Measurements from ENCODE around the gene AMBRA1. TPM values are rescaled to one million over a fixed set of nuclear protein-coding genes. Genes with fewer than 3 reads are reported as not detected.

Gene AMBRA1
- polyA plus RNA-seq, 1 experiment: 12.8 TPM

GRCh38 chr11:46625406-46625805, 31.6 kb upstream of the AMBRA1 start:
- TF ChIP-seq CTCF (IDR thresholded peaks at IDR 0.05; ENCODE audit: insufficient read depth, low read depth, low read length): no peak
- Histone ChIP-seq H3K4me3 (ENCODE audit: low read depth, low read length) (no peak overlapping the region), H3K27me3 (ENCODE audit: control insufficient read depth, insufficient read depth, low read length) (no peaks in the 10 kb centered on the region), H3K36me3 (ENCODE audit: control insufficient read depth, insufficient read depth, low read length) (peaks cover 5% of the 10 kb centered on the region)
- DNase-seq (ENCODE audit: low read depth): no peak
- ChIA-PET CTCF (interaction anchor here (0.7 to 1.4 kb wide), 3 partner anchors 12 to 86 kb away, joined by 3 to 5 read pairs (median 4); no protein-coding TSS in a partner anchor), POLR2A (no interaction called here)

GRCh38 chr11:46618837-46619236, 25.0 kb upstream of the AMBRA1 start:
- POLR2A ChIA-PET: no interaction called here
- Histone ChIP-seq H3K36me3 (ENCODE audit: control insufficient read depth, insufficient read depth, low read length) (no peaks in the 10 kb centered on the region; the same call in 1 of the 2 replicates), H3K4me3 (ENCODE audit: low read depth, low read length) (no peak overlapping the region; the same call in 1 of the 2 replicates), H3K27me3 (ENCODE audit: control insufficient read depth, insufficient read depth, low read length) (no peaks in the 10 kb centered on the region)
- no peak for TF ChIP-seq CTCF (IDR thresholded peaks at IDR 0.05; ENCODE audit: insufficient read depth, low read depth, low read length)
- DNase-seq (ENCODE audit: low read depth): no peak
- CTCF ChIA-PET: interaction anchor here (0.7 to 3.1 kb wide), 17 partner anchors 8 to 236 kb away, joined by 3 to 15 read pairs (median 5); partner anchors contain the start of gene CHRM4

GRCh38 chr11:46617972-46618314, 24.1 kb upstream of the AMBRA1 start:
- POLR2A ChIA-PET: no interaction called here
- DNase-seq (ENCODE audit: low read depth): no peak
- Histone ChIP-seq H3K36me3 (ENCODE audit: control insufficient read depth, insufficient read depth, low read length) (no peaks in the 10 kb centered on the region; the same call in 1 of the 2 replicates), H3K27me3 (ENCODE audit: control insufficient read depth, insufficient read depth, low read length) (no peaks in the 10 kb centered on the region), H3K4me3 (ENCODE audit: low read depth, low read length) (peak overlapping the region; percentile 100)
- CTCF ChIA-PET: interaction anchor here (0.7 to 3.1 kb wide), 19 partner anchors 9 to 249 kb away, joined by 3 to 15 read pairs (median 5); partner anchors contain the start of gene CHRM4
- no peak for TF ChIP-seq CTCF (IDR thresholded peaks at IDR 0.05; ENCODE audit: insufficient read depth, low read depth, low read length)

- TF ChIP-seq CTCF (IDR thresholded peaks at IDR 0.05; ENCODE audit: insufficient read depth, low read depth, low read length): peak; percentile 93
- peak within 1 kb of the TSS; percentile 100 for H3K4me3 ChIP-seq (ENCODE audit: low read depth, low read length)
- H3K36me3 ChIP-seq (ENCODE audit: control insufficient read depth, insufficient read depth, low read length): no peaks in the 10 kb centered on the region; the same call in 1 of the 2 replicates
- ChIA-PET POLR2A (no interaction called here), CTCF (interaction anchor here (0.7 to 3.1 kb wide), 21 partner anchors 9 to 257 kb away, joined by 3 to 15 read pairs (median 4); partner anchors contain the start of gene CHRM4)
- no peaks in the 10 kb centered on the region for H3K27me3 ChIP-seq (ENCODE audit: control insufficient read depth, insufficient read depth, low read length)
- peak; percentile 21 for DNase-seq (ENCODE audit: low read depth)
Measured at GRCh38 chr11:46617134-46617971, 23.5 kb upstream of the AMBRA1 start, which contains the start of the genes ATG13 and HARBI1. TSS of gene ATG13 (plus strand) at chr11:46617553. CDS start at chr11:46644292, 26,739 bp downstream. TSS of gene HARBI1 (minus strand) at chr11:46617227. CDS start at chr11:46616237, 990 bp downstream.

- H3K36me3 ChIP-seq (ENCODE audit: control insufficient read depth, insufficient read depth, low read length): no peaks in the 10 kb centered on the region; the same call in 1 of the 2 replicates
- TF ChIP-seq CTCF (IDR thresholded peaks at IDR 0.05; ENCODE audit: insufficient read depth, low read depth, low read length): no peak
- H3K27me3 ChIP-seq (ENCODE audit: control insufficient read depth, insufficient read depth, low read length): no peaks in the 10 kb centered on the region
- CTCF ChIA-PET: interaction anchor here (0.7 to 2.9 kb wide), 10 partner anchors 8 to 256 kb away, joined by 3 to 9 read pairs (median 4); no protein-coding TSS in a partner anchor
- POLR2A ChIA-PET: no interaction called here
- DNase-seq (ENCODE audit: low read depth): no peak
- H3K4me3 ChIP-seq (ENCODE audit: low read depth, low read length): peak overlapping the region; percentile 100
Measured at GRCh38 chr11:46616551-46617133, 22.8 kb upstream of the AMBRA1 start.

Measured in BJ (cell line).